Sigmoid colon (tissue), 7 donors: ENCODE measurements around the gene GPR42. TPM values are rescaled to one million over a fixed set of nuclear protein-coding genes. Genes with fewer than 3 reads are reported as not detected.

Experiments
- DNase-seq: peaks from one replicate; pipeline ENCODE4 v3.0.0-alpha.2; 2019
- H3K27ac ChIP-seq, 4 donors: fragments of 200-600 bp; sonication (generic); one replicate each; pipeline ENCODE4 v1.5.1; 2016 to 2019; ENCODE audit warnings: mild to moderate bottlenecking in 1 of 4
- H3K27me3 ChIP-seq, 3 donors: fragments of 200-600 bp; sonication (generic); one replicate each; pipeline ENCODE4 v1.5.1; 2019; ENCODE audit warnings: mild to moderate bottlenecking in 1 of 3
- H3K36me3 ChIP-seq, 4 donors: fragments of 200-600 bp; sonication (generic); one replicate each; pipeline ENCODE4 v1.5.1; 2016 to 2019
- H3K4me1 ChIP-seq, 4 donors: fragments of 200-600 bp; sonication (generic); one replicate each; pipeline ENCODE4 v1.5.1; 2017 to 2019
- H3K4me3 ChIP-seq, 4 donors: fragments of 200-600 bp; sonication (generic); one replicate each; pipeline ENCODE4 v1.5.1; 2017 to 2019; ENCODE audit warnings: mild to moderate bottlenecking in 2 of 4, moderate library complexity in 1 of 4
- H3K9me3 ChIP-seq, 4 donors: fragments of 200-600 bp in 3 of 4; sonication (generic) in 3 of 4; one replicate each; pipeline versions ENCODE4 v1.5.1 to v1.6.1; 2013 to 2019
- CTCF ChIP-seq, 4 experiments: fragments of 450-650 bp in 3 of 4; fragments of 200-600 bp in 1 of 4; IDR thresholded peaks; one replicate each; pipeline ENCODE4 v1.5.1; 2016 to 2019; ENCODE audit warnings: antibody characterized with exemption in 4 of 4, mild to moderate bottlenecking in 3 of 4, moderate library complexity in 2 of 4
- EP300 ChIP-seq, 4 donors: sonication (generic); formaldehyde crosslinking; IDR thresholded peaks; one replicate each; pipeline ENCODE4 v1.6.1; 2017; ENCODE audit warnings: antibody characterized with exemption in 4 of 4
- POLR2A ChIP-seq, 2 donors: fragments of 450-650 bp; IDR thresholded peaks; one replicate each; pipeline ENCODE4 v1.6.1; 2016; ENCODE audit warnings: antibody characterized with exemption in 2 of 2, mild to moderate bottlenecking in 2 of 2, moderate library complexity in 2 of 2
- POLR2AphosphoS5 ChIP-seq, 4 donors: sonication (generic); formaldehyde crosslinking; IDR thresholded peaks; one replicate each; pipeline ENCODE4 v1.6.1; 2017; ENCODE audit warnings: antibody characterized with exemption in 4 of 4
- WGBS, 2 donors: extraction: QIAGEN DNeasy Blood & Tissue Kit; methylation state at CpG; one replicate each; pipeline ENCODE4 v1.1.7; 2013; 5-methylcytosine and 5-hydroxymethylcytosine counted together
- intact Hi-C: fragments of 100-400 bp; cut with DNase I; formaldehyde crosslinking; loops from one replicate; pipeline ENCODE4 v1.15.1; 2023
- polyA plus RNA-seq, 3 donors: library from polyadenylated mRNA; stranded (reverse); fragments of 200-250 nt; gene quantifications; one replicate each; pipeline ENCODE4 v1.2.3, GENCODE V29; 2013
- total RNA-seq, 4 donors: library from RNA; depleted of rRNA; stranded (reverse); fragments of >200 nt; gene quantifications; one replicate each; pipeline ENCODE4 v1.1.0, GENCODE V29; 2016
- donor health status: healthy with polysubstance abuse.
- donor health status: Bipolar disorder and iron deficiency.
- donor health status: healthy.

The GPR42 gene
- total and polyA plus RNA-seq, 7 donors: 0.17 to 0.83 (median 0.31) TPM; not detected in 3

DNA sequence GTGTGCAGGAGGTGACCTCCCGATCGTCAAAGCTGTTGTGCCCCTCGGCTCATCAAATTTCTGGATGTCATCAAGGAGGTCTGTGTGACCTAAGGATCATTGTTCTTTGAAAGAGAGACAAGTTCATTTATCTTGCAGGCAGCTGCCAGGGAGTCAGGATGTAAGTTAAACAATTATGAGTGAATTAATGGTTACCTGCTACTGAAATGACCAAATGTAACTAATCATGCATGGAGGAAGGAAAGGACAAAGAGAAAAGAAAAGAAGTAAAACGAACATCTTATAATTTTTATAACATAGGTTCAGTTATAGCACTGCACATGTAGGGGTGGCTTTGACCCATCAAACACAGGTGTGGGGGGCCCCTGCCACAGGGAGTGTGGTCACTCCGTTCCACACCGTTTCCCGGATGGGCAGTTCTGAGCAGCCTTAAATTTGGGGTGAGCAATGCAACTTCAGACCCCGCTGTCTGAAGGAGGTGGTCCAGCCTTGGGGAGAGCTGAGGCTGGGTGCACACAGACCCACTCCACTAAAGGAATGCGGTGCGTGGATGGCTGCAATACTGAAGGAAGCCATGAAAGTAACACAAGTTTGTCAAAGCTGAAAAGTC is 36.6 kb upstream of the GPR42 start:
- 76 to 84% methylated on average over 10 of the region's 10 CpGs for WGBS, 2 donors
- no peak for DNase-seq
- H3K27me3 ChIP-seq: peaks cover 0 to 35% (median 0%) of the 10 kb centered on the region in 3 donors
- TF ChIP-seq EP300 (IDR thresholded peaks at IDR 0.05) (no peak), POLR2AphosphoS5 (IDR thresholded peaks at IDR 0.05) (no peak), POLR2A (IDR thresholded peaks at IDR 0.05) (no peak), CTCF (IDR thresholded peaks at IDR 0.05) (no peak)
- no peak overlapping the region for H3K4me3 ChIP-seq
- intact Hi-C loops: no loop called here
- H3K27ac ChIP-seq: no peak overlapping the region
- no peaks in the 10 kb centered on the region for H3K9me3 ChIP-seq
- no peaks in the 10 kb centered on the region for H3K36me3 ChIP-seq
- no peaks in the 10 kb centered on the region for H3K4me1 ChIP-seq

- Histone ChIP-seq H3K27me3 (peaks cover 0 to 23% (median 0%) of the 10 kb centered on the region in 3 donors), H3K4me1 (no peaks in the 10 kb centered on the region), H3K27ac (no peak overlapping the region), H3K9me3 (no peaks in the 10 kb centered on the region), H3K4me3 (no peak overlapping the region), H3K36me3 (no peaks in the 10 kb centered on the region)
- TF ChIP-seq POLR2A (IDR thresholded peaks at IDR 0.05): no peak
- no peak for TF ChIP-seq POLR2AphosphoS5 (IDR thresholded peaks at IDR 0.05)
- DNase-seq: no peak
- 88 to 89% methylated on average over 21 of the region's 21 CpGs for WGBS, 2 donors
- intact Hi-C loops: no loop called here
These were observed 34.5 kb upstream of the GPR42 start for GRCh38 chr19:35336166-35336955.

DNA sequence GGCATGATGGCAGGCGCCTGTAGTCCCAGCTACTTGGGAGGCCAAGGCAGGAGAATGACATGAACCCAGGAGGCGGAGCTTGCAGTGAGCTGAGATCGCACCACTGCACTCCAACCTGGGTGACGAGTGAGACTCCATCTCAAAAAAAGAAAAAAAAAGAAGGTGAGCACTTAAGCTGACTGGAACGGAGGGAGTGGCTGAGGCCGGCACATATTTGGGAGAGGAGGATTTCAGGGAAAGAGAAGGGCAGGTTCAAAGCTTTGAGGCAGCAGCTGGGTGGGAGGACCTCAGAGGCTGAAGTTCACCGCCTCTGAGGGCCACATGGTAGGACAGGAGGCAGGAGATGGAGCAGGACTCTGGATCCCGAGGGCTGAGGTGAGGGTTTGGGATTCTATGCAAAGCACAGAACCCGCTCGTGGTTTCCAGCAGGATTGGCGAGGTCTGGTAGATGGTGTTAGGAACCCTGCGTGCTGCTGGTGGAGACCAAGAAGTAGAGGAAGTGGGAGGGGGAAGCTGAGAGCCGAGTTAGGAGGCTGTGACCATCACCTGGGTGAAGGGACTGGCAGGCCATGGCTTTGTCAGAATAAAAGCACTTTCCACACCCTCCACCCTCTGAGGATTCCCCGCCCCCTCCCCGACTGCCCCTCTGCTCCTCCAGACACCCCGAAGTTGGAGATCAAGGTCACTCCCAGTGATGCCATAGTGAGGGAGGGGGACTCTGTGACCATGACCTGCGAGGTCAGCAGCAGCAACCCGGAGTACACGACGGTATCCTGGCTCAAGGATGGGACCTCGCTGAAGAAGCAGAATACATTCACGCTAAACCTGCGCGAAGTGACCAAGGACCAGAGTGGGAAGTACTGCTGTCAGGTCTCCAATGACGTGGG is 33.5 kb upstream of the GPR42 start:
- DNase-seq: no peak
- no peak overlapping the region for H3K4me3 ChIP-seq

DNA sequence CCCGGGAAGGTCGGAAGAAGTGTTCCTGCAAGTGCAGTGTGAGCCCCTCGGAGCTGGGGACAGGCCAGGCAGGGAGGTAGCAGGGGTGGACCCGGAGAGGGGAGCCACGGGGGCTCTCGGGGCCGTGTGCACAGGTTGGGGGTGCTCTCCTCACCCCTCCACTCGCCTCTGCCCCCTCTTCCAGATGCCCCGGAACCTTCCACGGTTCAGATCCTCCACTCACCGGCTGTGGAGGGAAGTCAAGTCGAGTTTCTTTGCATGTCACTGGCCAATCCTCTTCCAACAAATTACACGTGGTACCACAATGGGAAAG is 32.9 kb upstream of the GPR42 start:
- H3K4me1 ChIP-seq: no peaks in the 10 kb centered on the region
- WGBS, 2 donors: 75 to 87% methylated on average over 13 of the region's 13 CpGs
- TF ChIP-seq POLR2AphosphoS5 (IDR thresholded peaks at IDR 0.05): no peak
- TF ChIP-seq CTCF (IDR thresholded peaks at IDR 0.05): no peak
- no peak for TF ChIP-seq EP300 (IDR thresholded peaks at IDR 0.05)
- TF ChIP-seq POLR2A (IDR thresholded peaks at IDR 0.05): no peak
- no peaks in the 10 kb centered on the region for H3K9me3 ChIP-seq
- no peaks in the 10 kb centered on the region for H3K36me3 ChIP-seq
- DNase-seq: no peak
- no peak overlapping the region for H3K4me3 ChIP-seq
- intact Hi-C loops: no loop called here
- H3K27me3 ChIP-seq: peaks cover 0 to 7% (median 0%) of the 10 kb centered on the region in 3 donors
- no peak overlapping the region for H3K27ac ChIP-seq

More for the DNA sequence above, 33.5 kb upstream of the GPR42 start:
- intact Hi-C loops: no loop called here
- Histone ChIP-seq H3K27me3 (peaks cover 0 to 13% (median 0%) of the 10 kb centered on the region in 3 donors), H3K4me1 (no peaks in the 10 kb centered on the region), H3K9me3 (no peaks in the 10 kb centered on the region), H3K36me3 (no peaks in the 10 kb centered on the region), H3K27ac (no peak overlapping the region)
- TF ChIP-seq CTCF (IDR thresholded peaks at IDR 0.05): no peak
- no peak for TF ChIP-seq EP300 (IDR thresholded peaks at IDR 0.05)
- no peak for TF ChIP-seq POLR2AphosphoS5 (IDR thresholded peaks at IDR 0.05)
- TF ChIP-seq POLR2A (IDR thresholded peaks at IDR 0.05): no peak
- 72 to 80% methylated on average over 25 of the region's 25 CpGs for WGBS, 2 donors

- TF ChIP-seq POLR2A (IDR thresholded peaks at IDR 0.05): no peak
- TF ChIP-seq POLR2AphosphoS5 (IDR thresholded peaks at IDR 0.05): no peak
- TF ChIP-seq EP300 (IDR thresholded peaks at IDR 0.05): no peak
- no peak for TF ChIP-seq CTCF (IDR thresholded peaks at IDR 0.05)
- no peaks in the 10 kb centered on the region for H3K36me3 ChIP-seq
- no peaks in the 10 kb centered on the region for H3K27me3 ChIP-seq
- no peaks in the 10 kb centered on the region for H3K4me1 ChIP-seq
- 85 to 92% methylated on average over 11 of the region's 11 CpGs for WGBS, 2 donors
- H3K9me3 ChIP-seq: no peaks in the 10 kb centered on the region
- H3K4me3 ChIP-seq: no peak overlapping the region
- no peak for DNase-seq
- intact Hi-C loops: no loop called here
- no peak overlapping the region for H3K27ac ChIP-seq
These were observed 30.4 kb upstream of the GPR42 start for GRCh38 chr19:35340431-35340830.
